GM18861 (cell line): ENCODE results near the gene CNTROB.

ENCODE experiments used
- ATAC-seq: cut with Tn5 transposase; IDR thresholded peaks from one replicate; pipeline ENCODE4 v1.9.1; 2021; ENCODE audit not compliant: unreplicated experiment

Gene CNTROB

DNA sequence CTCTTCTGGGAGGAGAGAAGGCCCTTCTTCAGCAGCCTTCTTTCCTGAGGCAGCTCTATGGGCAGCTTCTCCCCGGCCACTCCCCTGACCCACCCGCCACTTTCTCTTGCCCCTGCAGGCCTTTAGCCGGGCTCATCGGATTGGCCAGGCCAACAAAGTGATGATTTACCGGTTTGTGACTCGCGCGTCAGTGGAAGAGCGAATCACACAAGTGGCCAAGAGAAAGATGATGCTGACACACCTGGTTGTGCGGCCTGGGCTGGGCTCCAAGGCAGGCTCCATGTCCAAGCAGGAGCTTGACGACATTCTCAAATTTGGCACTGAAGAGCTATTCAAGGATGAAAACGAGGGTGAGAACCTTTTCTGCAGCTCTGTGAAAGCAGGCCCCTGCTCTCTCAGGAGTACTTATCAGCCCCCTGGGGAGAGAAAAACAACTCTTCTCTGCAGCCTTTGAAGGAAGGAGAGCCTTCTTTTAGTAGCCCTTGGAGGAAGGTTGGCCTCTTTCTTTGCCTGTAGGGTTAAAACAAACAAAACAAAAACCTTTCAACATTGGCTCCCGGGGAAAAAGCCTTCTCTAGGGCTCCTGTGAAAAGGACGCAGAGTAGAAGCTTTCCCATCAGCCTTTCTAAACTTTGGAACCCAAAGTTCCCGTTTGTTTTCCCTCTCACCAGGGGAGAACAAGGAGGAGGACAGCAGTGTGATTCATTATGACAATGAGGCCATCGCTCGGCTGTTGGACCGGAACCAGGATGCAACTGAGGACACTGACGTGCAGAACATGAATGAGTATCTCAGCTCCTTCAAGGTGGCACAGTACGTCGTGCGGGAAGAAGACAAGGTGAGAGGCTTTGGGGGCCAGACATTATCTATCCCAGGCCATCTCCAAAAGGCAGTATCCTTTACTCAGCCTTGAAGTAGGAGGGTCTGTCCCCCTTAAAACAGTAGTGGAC is 28.6 kb upstream of the CNTROB start:
- ATAC-seq, result no peak

DNA sequence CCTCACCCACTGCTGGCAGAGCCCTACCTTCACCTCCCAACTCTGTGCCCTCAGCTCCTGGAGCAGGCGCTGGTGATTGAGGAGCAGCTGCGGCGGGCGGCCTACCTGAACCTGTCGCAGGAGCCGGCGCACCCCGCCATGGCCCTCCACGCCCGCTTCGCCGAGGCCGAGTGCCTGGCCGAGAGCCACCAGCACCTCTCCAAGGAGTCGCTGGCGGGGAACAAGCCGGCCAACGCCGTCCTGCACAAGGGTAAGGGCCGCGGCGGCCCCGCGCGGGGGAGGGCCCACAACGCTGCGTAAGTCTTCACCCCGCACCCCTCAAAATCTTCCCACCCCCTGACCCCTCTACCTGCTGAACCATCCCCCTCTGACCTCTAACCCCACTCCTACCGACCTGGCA is 22.9 kb upstream of the CNTROB start:
- no peak for ATAC-seq

GRCh38 chr17:7910281-7910680 is 21.7 kb upstream of the CNTROB start:
- no peak for ATAC-seq

DNA sequence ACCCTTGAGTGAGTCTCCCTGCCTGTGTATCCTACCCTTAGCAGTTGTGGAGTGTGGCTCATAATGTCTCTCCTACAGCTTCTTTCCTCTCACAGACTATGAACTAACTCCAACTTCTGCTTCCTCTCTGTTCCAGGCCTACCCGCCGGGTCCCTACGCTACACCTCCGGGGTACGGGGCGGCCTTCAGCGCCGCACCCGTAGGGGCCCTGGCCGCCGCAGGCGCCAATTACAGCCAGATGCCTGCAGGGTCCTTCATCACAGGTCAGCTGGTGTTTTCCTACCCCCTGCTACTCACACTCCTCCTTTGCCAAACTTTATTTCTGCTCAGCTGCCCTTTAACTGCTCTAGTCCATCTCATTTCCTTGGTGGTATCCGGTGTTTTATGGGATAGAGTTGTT is 21.3 kb upstream of the CNTROB start:
- ATAC-seq, result no peak

DNA sequence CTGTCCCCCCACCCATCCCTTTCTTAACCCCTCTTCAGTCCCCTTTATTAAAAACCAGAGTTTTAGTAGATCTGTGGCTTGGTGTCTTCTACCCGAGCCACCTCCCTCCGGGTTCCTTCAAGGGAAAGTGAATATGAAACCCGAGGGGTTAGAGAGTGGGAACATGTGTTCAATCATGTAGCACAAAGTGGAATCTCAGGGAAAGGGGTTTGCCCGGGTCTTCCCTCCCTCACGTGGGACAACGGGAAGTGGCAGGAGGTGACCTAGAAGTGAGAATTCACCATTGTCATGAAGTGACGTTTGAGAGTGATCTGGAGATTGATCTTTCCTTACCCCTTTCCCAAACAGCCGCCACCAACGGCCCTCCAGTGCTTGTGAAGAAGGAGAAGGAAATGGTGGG is 20.9 kb upstream of the CNTROB start:
- ATAC-seq, result no peak

- no peak for ATAC-seq
Observed at GRCh38 chr17:7912927-7913524, 19.0 kb upstream of the CNTROB start.

- ATAC-seq, result no peak
Observed at GRCh38 chr17:7915179-7915610, 16.8 kb upstream of the CNTROB start.

GRCh38 chr17:7915611-7916384 is 16.2 kb upstream of the CNTROB start, which contains the start of gene RNF227:
Gene RNF227 (minus strand): TSS chr17:7916289. CDS start chr17:7916195, 94 bp downstream.
- ATAC-seq, result peak; percentile 54

DNA sequence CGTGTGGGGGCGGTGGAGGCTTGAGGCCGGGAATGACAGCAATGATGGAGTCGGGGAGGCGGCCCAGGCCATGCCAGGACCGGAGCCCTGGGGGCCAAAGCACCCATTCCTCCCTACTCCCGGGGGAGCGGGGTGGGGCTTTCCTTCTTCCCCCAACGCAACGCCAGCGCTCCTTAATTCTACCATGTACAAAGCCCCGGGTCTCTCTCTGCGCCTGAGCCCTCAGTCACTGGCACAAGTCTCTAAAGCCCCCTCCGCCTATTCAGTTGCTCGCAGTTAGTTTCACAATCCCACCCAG is 15.7 kb upstream of the CNTROB start:
- ATAC-seq, result no peak

GRCh38 chr17:7916808-7917207 is 15.2 kb upstream of the CNTROB start:
- ATAC-seq, result no peak

DNA sequence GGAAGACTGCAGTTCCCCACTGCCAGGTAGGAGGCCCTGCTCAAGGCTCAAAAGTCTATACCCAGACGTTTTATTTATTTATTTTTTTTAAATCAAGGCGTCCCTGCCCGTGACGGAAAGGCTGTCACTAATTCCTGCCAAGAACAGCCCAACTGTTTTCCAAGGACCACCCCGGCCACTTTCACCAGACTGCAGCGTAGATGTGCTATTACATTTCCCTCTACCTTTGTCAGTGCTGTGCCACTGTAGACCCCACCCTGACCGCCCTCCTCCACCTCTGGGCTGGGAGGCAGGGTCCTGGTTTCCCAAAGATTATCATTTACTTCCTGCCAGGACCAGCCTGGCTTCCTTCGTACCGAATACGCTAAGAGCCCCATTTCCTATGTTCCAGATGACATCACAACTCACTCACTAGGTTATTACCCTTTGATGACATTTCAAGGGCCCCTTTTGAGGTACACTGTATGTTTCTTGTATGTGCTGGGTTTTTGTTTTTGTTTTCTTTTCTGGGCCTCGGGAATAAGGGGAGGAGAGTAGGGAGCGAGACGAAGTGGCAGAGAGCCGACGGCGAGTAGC is 9.6 kb upstream of the CNTROB start:
- no peak for ATAC-seq

- ATAC-seq, result no peak
Observed at GRCh38 chr17:7922845-7923628, 9.0 kb upstream of the CNTROB start.

- ATAC-seq, result no peak
Observed at GRCh38 chr17:7927596-7927995, 4.4 kb upstream of the CNTROB start.

GRCh38 chr17:7929158-7930023 is 2.6 kb upstream of the CNTROB start, which contains the start of gene KCNAB3:
Gene KCNAB3 (minus strand): TSS chr17:7929856. CDS start chr17:7929435, 421 bp downstream.
- ATAC-seq, result no peak

- no peak for ATAC-seq
Observed at GRCh38 chr17:7930841-7931631, 970 bp upstream of the CNTROB start.

DNA sequence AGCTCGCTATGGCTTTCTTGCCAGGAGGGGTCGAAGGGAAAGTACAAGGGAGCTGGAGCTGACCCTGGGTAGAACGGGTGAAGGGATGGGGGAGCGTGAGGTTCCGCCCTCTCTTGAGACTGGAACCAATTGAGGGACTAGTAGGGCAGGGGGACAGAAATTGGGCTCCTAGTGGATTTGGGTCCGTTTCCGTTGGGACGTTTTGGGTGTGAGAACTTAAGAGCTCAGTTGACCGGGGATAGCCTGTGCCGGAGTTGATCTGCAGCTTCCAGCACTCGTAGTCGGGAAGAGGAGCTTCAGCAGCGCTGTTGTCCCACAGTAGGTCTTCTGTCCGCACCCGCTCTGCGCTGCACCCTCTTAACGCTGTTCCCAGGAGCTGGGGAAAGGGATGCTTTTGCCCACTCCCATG is 481 bp downstream of the CNTROB start:
- no peak for ATAC-seq

DNA sequence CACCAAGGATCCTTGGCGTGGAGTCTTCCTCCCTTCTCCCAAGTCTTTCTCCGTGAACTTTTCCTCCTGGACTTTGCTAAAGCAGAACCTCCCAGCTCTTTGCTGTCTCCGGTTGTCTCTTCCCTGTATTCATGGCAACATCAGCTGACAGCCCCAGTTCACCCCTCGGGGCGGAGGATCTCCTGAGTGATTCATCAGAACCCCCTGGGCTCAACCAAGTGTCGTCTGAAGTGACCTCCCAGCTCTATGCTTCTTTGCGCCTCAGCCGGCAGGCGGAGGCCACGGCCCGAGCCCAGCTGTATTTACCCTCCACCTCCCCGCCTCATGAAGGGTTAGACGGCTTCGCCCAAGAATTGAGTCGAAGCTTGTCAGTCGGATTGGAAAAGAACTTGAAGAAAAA is 943 bp downstream of the CNTROB start:
- no peak for ATAC-seq

DNA sequence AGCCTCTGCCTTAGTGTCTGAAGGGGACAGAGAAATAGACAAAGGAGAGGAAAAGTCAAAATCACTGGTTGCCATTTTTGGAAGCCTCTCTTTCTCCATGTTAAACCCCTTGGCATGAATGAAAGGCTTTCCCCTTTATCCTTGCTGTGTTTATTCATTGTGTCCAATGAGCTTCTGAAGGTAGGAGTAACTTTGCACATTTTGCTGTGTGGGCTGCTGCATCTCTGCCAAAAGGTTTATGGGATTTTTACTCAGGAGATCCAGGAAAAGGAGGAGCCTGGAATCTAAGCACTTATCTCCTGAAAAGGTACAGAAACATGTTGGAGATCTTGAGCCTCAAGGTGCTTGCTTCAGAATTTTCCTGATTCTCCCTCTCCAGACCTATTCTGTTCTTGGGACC is 3.9 kb downstream of the CNTROB start:
- ATAC-seq, result no peak

DNA sequence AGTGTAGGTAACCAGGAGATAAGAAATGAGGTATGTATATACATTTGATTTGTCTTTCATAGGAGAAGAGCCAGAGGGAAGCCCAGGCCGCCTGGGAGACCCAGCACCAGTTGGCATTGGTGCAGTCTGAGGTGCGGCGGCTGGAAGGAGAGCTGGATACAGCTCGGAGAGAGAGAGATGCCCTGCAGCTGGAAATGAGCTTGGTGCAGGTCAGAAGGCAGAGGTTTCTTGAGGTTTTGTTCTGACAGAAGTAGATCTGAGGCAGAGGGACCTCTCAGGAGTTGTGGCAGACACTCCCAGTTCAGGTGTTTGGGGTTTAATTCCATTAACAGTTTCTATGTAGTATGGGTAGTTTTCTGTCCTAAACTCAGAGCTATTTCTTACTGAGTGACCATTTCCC is 8.0 kb downstream of the CNTROB start:
- no peak for ATAC-seq
